Measurements from ENCODE around the gene SGCA.

GRCh38 chr17:50150354-50151040 lies 15.3 kb upstream of the SGCA start, which contains the start of gene PPP1R9B:
- TF ChIP-seq CTCF (IDR thresholded peaks at IDR 0.05) (no peak), POLR2A (IDR thresholded peaks at IDR 0.05) (no peak), EP300 (IDR thresholded peaks at IDR 0.05) (no peak)
